ENCODE measurements around the gene CDK13. TPM values are rescaled to one million over a fixed set of nuclear protein-coding genes. Genes with fewer than 3 reads are reported as not detected.
"Not testable (repeated sequence)": the region's sequence is repeated elsewhere in the genome, so short reads cannot be mapped to it uniquely, and the experiment has no call there.

The CDK13 gene
- total RNA-seq, result 24.1 TPM

DNA sequence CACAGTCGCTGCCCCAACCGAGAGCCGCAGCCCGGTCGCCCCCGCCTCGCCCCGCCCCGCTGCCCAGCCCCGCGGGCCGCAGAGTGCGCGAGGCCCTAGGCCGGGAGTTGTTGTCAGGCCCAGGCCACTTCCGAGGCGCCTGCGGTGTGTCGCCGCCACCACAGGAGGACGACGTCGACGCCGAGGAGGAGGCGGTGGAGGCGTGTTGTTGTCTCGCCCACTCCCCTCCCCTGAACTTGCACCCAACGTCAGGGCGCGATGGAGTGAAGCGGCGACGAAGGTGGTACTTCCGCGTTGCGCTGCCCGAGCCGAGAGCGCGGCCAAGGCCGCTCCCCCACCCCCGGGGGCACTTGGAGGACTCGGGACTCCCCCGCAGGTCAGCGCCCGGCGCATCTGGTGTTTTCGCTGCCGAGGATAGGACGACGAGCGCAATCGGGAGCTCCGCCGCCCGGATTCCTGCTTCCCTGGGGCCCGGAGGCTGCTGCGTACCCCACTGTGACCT, at the start of gene CDK13:
Gene CDK13 (plus strand): TSS at position 286 of the 502 bp plus-strand sequence. CDS start 386 bp downstream, outside the sequence.
- DNase-seq (ENCODE audit: low spot score) (peak; percentile 84), ATAC-seq (peak; percentile 59)

DNA sequence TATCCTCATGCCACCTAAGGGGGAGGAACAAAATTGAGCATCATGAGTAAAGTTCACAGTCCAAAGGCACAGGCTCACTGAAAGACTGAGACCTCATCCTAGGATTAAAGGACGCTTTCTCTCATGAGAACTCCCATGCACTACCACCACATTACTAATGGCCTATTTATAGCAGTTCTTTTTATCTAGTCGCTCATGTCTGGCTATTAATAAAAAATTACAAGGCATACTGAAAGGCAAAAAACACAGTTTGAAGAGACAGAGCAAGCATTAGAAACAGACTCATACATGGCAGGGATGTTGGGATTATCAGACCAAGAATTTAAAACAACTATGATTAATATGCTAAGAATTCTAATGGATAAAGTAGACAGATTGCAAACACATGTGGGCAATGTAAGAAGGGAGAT, 46.0 kb upstream of the CDK13 start:
- no peak for DNase-seq (ENCODE audit: low spot score)
- ATAC-seq, result peak; percentile 73

DNA sequence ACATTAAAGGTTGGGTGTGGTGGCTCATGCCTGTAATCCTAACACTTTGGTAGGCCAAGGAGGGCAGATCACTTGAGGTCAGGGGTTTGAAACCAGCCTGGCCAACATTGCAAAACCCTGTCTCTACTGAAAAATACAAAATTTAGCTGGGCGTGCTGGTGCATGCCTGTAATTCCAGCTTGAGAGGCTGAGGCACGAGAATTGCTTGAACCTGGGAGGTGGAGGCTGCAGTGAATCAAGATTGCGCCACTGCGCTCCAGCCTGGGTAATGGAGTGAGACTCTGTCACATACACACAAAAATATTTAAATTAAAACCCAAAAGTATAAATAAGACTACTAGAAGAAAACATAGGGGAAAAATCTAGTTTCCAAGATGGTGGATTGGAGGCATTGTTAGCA, 41.9 kb upstream of the CDK13 start:
- no peak for DNase-seq (ENCODE audit: low spot score)
- ATAC-seq, result no peak

DNA sequence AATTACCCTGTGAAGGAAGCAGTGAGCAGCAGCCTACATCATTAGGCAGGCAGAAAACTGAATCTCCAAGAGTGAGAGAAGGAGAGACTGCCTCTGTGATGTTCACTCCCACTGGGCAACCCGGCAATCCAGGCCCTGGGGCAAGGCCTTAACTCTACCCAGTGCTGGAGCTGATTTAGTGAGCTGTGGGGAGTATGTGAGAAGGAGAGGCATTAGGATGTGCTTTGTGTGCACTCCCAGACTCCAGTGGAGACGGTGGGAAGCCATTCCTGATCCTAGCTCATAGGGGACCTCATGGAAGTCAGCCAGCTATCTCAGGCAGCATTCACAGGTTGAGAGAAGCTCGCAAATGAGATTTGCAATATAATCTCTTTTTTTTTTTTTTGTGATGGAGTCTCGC, 41.1 kb upstream of the CDK13 start:
- DNase-seq (ENCODE audit: low spot score) (no peak), ATAC-seq (no peak)

DNA sequence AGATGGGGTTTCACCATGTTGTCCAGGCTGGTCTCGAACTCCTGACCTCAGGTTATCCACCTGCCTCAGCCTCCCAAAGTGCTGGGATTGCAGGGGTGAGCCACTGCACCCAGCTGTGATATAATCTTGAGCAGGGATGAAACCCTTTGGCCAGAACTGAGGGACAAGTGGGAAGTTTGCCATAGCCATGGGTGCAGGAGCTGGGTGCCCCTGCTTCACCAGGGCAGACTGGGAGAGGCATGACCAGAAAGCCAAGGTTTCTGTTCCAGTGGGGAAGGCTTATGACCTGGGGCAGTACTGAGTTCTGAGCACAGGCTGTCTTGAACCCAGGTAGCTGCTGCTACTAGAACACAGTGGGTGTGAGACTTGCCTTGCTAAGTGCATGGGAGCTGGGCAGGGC, 40.5 kb upstream of the CDK13 start:
- DNase-seq (ENCODE audit: low spot score) (no peak), ATAC-seq (no peak)

DNA sequence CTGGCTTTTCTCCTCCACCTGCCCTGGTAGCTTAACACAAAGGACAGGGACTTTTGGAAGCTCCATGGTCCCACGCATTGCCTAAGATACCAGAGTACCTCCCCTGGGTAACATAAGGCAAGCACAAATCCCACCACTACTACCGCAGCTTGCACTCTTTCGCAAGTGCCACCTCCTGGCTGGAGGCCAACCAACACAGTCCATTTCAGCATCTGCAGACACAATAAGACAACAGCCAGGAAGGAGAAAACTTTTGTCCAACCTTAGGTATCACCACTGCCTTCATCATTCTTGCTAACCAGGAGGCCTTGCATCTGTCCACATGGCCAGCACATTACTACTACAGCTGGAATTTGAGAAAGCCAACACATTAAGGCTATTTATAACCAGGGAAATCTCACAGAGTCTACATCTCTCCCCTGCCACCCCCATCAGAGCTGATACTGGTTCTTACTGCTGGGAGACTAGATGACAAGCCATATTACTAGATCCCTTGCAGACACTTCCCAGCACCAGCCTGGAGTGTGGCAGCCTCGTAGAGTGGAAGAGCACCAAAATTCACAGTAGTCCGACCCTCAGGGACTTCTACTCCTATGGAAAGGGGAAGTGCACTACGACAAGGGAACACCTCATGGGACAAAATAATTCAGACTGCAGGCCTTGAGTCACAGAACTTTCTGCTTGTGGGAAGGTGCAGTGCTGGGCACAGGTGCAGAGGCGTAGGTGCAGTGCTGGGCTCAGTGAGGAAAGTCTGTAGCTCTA, 39.8 kb upstream of the CDK13 start:
- DNase-seq (ENCODE audit: low spot score) (no peak), ATAC-seq (peak; percentile 58)

DNA sequence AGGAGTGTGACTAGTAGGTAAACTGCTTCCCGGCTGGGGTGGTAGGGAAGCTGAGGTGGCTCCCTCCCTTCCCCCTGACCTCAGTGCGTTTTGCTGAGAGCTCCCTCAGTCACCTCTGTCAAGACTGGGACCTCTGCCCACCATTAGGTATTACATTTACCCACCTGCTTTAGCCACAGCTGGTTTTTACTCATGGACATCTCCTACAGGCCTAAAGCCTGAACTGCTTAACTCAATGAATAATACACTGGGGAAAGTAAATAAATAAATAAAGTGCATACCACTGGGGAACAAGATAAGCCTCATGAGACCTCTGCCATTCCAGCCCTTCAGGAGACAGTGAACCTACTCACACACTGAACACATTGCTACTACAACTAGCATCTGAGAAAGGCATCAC, 38.9 kb upstream of the CDK13 start:
- ATAC-seq (no peak), DNase-seq (ENCODE audit: low spot score) (no peak)

DNA sequence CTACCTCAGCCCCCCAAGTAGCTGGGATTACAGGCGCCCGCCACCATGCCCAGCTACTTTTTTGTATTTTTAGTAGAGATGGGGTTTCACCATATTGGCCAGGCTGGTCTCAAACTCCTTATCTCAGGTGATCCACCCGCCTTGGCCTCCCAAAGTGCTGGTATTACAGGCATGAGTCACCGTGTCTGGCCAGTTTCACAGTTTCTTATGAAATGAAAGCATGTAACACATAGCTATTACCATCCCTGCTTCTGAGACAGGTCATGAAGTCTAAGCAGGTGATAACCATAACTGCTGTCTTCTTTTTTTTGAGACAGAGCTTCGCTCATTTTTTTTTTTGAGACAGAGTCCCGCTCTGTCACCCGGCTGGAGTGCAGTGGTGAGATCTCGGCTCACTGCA, 34.2 kb upstream of the CDK13 start:
- ATAC-seq; DNase-seq (ENCODE audit: low spot score): not testable (repeated sequence)

DNA sequence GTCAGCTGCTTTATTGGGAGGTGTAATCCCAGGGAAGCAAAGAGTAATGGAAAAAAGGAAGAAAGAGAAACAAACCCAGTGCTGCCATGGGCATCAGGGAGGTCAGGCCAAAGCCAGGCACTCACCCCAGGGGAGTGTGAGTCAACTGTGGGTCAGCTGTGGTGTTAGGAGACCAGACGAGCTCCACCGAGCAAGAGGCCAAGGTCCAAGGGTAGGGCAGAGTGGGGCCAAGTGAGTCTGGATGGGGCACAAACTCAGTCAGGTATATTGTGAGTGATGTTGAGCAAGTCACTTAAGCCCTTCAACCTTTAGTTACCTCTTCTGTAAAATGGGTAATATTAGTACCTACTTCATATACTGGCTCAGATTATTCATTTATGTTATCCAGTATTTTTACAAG, 30.4 kb upstream of the CDK13 start:
- peak; percentile 95 for ATAC-seq
- DNase-seq (ENCODE audit: low spot score), result peak; percentile 83

DNA sequence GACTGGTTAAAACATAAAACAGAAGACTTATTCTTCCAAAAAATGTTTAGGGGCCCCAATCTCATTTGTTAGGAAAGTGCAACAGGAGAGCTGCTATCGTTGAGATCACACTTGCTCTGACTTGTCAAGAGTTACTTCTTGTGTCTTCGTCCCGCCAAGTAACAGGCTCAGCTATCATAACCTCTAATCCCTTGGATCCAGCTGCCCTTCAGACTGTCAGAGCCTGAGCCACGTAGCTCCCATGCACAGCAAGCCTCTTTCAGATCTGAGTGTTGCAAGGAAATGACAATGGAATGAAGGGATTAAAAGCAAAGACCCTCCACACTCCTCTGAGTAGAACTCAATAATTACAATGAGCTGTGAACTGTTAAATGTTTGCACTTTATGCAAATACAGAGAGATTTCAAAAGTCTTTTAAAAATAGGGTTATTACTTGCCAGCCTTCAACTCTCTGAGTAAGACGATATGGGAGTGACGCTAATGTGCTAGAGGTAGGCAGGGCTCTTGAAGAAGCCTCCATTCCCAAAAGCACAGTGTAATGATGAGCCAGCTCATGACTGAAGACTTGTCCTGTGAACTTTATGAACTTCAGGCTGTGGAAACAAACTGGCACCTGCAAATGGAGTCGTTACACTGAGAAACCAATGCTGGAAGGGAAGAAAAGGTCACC, 28.4 kb upstream of the CDK13 start:
- ATAC-seq, result peak; percentile 53
- no peak for DNase-seq (ENCODE audit: low spot score)

DNA sequence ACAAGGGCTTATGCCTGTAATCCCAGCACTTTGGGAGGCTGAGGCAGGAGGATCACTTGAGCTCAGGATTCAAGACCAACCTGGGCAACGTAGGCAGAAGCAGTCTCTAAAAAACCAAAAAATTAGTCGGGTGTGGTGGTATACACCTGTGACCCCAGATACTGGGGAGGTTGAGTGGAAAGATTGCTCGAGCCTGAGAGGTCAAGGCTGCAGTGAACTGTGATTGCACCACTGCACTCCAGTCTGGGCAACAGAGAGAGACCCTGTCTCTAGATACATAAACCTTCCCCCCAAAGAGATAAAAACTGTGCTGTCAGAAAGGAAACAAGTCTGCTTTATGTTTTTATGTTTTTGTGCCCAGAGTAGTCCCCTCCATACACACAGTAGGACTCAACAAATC, 27.5 kb upstream of the CDK13 start:
- ATAC-seq (no peak), DNase-seq (ENCODE audit: low spot score) (no peak)

DNA sequence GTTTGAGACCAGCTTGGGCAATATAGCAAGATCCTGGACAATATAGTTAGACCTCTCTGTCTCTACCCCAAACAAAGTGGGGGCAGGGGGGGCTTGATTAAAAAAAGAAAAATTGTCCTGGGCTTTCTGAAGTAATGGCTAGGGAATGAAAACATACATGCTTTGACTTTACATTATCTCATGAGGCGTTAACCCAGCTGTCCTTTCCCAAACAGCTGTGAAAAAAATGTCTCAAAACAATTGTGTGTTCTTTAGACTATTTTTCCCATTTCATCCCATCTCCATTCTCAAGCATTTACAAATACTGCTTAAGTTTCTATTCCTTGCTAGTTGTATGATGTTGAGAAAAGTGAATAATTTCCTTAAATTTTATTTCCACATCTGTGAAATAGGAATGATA, 27.0 kb upstream of the CDK13 start:
- no peak for ATAC-seq
- no peak for DNase-seq (ENCODE audit: low spot score)

DNA sequence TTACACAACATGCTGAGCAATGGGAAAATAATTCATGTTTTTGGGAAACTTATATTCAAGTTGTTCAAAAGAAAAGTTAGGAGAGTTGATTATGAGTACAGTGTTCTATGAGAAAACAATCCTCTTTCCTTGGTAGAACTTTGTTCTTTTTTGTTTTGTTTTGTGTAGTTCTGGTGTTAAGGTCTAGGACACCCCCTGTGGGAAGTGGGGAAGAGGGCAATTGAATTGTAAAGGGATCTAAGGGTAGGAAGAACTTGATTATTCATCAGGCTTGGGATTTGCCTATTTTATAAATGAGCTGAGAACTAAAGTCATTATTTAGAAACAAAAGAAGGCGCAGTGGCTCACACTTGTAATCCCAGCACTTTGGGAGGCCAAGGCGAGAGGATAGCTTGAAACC, 25.9 kb upstream of the CDK13 start:
- no peak for DNase-seq (ENCODE audit: low spot score)

DNA sequence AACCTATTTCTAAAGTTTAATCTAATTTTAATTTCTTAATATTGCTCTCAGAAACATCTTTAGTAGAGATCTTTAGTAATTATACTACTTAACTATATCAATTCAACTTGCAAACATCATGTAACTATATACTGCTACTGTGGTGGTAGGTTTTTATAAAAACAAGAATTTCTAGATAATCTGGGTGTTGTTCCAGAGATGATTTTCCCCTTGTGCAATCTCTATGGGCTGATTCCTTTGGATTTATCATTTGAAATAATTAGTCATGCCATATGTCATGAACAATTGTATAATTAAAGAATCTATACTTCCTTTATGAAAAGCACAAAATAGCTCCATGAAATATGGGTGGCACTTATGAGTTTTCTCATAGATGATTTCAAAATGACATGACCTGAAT, 23.9 kb upstream of the CDK13 start:
- no peak for ATAC-seq

More for the DNA sequence above, 25.9 kb upstream of the CDK13 start:
- no peak for ATAC-seq

DNA sequence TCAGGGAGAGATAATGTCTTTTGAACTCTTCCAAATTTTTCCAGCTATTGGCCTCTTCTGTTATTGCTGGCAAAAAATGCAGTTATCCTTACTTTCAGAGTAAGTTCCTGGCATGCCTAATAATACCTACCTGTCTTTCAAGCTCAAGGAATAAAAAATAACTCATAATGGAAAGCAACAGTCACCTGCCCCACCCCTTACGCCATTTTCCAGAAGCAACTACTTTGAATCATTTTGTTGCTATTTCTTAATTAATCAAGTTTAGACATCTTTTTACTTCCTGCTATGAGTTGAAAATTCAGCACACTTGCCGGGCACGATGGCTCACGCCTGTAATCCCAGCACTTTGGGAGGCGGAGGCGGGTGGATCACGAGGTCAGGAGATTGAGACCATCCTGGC, 23.0 kb upstream of the CDK13 start:
- ATAC-seq, result no peak
- no peak for DNase-seq (ENCODE audit: low spot score)

More for the DNA sequence above, 23.9 kb upstream of the CDK13 start:
- no peak for DNase-seq (ENCODE audit: low spot score)

DNA sequence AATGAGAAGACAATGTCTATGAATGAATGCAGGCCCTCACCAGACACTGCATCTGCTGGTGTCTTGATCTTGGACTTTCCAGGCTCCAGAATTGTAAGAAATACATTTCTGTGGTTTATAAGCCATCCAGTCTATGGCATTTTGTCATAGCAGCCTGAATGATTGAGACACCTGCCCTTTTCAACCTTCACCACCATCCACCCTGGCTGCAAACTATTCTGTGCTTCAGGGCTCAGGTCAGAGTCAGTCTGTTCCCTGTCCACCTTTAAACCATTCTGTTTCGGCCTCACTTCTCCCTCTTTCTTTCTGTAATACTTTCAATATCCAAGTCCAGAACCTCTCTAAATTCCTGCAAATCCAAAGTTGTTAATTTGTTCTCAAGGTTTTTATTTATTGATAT, 15.9 kb upstream of the CDK13 start:
- ATAC-seq, result peak; percentile 87

DNA sequence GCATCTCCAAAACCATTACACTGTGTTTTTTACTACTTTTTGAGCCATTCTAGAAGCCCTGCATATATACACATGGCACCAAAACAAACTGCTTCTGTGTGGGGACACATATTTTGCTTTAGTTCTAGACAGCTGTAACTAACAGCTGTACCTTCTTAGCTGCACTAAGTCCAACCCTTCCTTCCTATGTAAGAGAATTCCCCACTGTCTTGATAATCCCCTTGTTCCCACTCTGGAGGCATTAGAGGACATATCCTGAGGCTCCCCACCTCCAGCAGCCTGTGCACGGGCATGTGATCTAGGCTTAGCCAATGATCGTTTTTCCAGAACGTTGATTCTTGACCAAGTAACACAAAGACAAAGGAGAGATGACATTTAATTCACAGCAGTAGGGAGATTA, 13.3 kb upstream of the CDK13 start:
- no peak for DNase-seq (ENCODE audit: low spot score)
- ATAC-seq, result no peak

More for the DNA sequence above, 15.9 kb upstream of the CDK13 start:
- DNase-seq (ENCODE audit: low spot score), result no peak

DNA sequence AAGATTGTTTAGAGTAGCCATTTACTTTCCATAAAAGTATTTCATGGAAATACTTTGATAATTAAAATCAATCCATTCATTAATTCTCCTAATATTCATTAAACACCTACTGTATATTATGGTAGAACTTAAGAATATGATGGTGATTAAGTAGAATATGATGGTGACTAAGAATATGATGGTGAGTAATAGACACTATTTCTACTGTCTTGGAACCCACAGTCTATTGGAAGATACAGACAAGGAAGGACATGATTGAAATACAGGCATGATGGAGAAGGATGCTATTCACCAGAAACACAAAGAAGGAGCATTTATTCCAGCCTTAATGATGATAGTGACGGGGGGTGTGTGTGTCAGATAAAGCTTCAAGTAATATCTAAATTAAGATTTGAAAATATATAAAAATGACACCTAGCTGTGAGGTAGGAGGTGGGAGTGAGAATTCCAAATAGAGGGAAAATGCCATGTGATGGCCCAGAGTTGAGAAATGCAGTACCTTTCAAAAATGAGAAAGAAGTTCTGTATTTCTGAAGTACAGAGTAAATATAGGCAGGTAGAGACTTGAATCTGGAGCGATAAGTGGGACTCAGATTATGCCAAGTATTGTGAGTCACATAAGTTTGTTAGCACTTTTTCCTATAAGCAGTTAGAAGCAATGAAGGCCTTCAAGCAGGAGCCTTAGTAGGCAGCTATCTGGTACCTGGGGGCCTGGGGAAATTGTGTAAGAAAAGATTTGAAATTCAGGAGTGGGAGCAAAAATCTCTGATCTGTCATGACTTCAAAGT, 12.5 kb upstream of the CDK13 start:
- DNase-seq (ENCODE audit: low spot score) (no peak), ATAC-seq (no peak)

DNA sequence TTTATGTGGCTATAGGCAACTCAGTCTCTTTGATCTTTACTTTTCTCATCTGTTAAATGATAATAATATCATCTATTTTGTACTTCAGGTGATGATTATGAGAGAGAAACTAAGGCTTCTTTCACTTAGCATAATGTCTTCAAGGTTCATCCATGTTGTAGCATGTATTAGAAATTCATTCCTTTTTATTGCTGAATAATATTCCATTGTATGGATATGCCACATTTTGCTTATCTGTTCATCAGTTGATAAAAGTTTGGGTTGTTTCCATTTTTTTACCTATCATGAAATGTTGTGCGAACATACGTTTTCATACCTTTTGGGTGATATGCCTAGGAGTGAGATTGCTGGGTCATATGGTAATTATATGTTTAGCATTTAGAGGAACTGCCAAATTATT, 7.2 kb upstream of the CDK13 start:
- no peak for DNase-seq (ENCODE audit: low spot score)
- no peak for ATAC-seq

DNA sequence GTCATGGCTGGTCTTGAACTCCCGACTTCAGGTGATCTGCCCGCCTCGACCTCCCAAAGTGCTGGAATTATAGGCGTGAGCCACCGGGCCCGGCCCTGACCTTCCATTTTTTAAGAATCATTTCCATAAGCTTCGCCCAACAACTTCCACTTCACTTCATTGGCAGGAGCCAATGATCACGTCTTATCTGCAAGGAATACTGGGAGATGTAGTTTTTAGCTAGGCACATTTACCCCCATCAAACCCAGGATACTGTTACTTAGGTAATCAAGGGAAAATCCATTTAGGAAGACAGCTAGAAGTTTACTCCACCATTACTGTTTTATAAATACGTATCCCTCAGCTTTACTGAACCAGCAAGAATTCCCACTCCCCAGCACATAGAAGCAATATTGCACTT, 3.4 kb upstream of the CDK13 start:
- DNase-seq (ENCODE audit: low spot score), result no peak
- ATAC-seq, result no peak

DNA sequence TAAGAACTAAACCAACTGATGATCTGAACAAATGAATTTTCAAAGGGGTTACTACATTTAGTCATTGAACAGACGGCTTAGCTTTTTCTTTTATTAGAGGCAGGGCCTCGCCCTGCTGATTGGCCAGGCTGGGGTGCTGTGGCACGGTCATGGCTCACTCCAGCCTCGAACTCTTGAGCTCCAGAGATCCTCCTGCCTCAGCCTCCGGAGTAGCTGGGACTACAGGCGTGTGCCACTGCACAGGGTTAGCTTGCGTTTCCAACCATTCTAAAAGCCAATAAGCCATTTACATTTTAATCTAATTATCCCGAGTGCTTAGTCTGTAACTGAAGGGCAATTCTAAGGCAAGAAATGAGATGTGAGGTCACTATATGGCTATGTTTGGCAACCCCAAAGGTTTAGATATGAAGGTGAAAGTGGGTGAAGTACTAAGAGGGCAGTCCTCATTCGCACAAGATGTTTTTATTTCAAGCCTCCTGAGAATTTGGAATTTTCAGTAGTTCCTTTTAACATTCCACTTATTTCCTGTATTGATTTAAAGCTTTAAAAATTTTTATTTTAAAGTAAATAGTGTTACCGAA, 1.6 kb upstream of the CDK13 start:
- no peak for ATAC-seq
- DNase-seq (ENCODE audit: low spot score), result no peak

Data from left lobe of liver (tissue), 2 donors.